Bronchial epithelial cell (primary cell): ENCODE results near the gene PSMC1. TPM values are rescaled to one million over a fixed set of nuclear protein-coding genes. Genes with fewer than 3 reads are reported as not detected.

Source experiments
- DNase-seq: peaks from one replicate; pipeline ENCODE4 v3.0.0-alpha.2; 2010; ENCODE audit warnings: low read depth
- FAIRE-seq: peaks from 2 replicates; lab custom pipeline; 2011; peaks lifted over from hg19 to GRCh38; lab: Jason Lieb, UNC
- H3K27me3 ChIP-seq: 2 replicates; pipeline ENCODE4 v1.5.1; 2011; ENCODE audit warnings: low read length; ENCODE audit not compliant: control insufficient read depth, insufficient read depth
- H3K36me3 ChIP-seq: 2 replicates; pipeline ENCODE4 v1.5.1; 2011; ENCODE audit warnings: low read length; ENCODE audit not compliant: control insufficient read depth, insufficient read depth
- H3K4me3 ChIP-seq: 2 replicates; pipeline ENCODE4 v1.5.1; 2011; ENCODE audit warnings: mild to moderate bottlenecking, low read depth, low read length, control low read depth
- CTCF ChIP-seq: IDR thresholded peaks from 2 replicates; pipeline ENCODE4 v1.5.1; 2011; ENCODE audit warnings: mild to moderate bottlenecking, moderate library complexity, low read length, control low read depth, inconsistent platforms; ENCODE audit not compliant: insufficient read depth, severe bottlenecking
- total RNA-seq: library from RNA; depleted of rRNA; stranded (reverse); fragments of >200 nt; gene quantifications from 2 replicates; pipeline ENCODE4 v1.2.1, GENCODE V29; 2014

Gene PSMC1
- total RNA-seq, 1 donor from 2014 or later = 102 TPM

- TF ChIP-seq CTCF = no peak
- DNase-seq (no peak), FAIRE-seq (no peak)
- Histone ChIP-seq H3K36me3 (peaks cover 2% of the 10 kb centered on the region), H3K27me3 (no peaks in the 10 kb centered on the region), H3K4me3 (no peak overlapping the region)
Observed at GRCh38 chr14:90319634-90320541, 63.5 kb downstream of the PSMC1 start.

GRCh38 chr14:90321891-90322290, 65.5 kb downstream of the PSMC1 start:
- TF ChIP-seq CTCF = no peak
- Histone ChIP-seq H3K36me3 (no peaks in the 10 kb centered on the region), H3K27me3 (no peaks in the 10 kb centered on the region), H3K4me3 (no peak overlapping the region)
- no peak for DNase-seq
- no peak for FAIRE-seq

Other genes with a start within 250 kb of the PSMC1 start
- not detected in 2 replicates for gene KCNK13, start 194.6 kb upstream of the PSMC1 start, total RNA-seq
- 5.8 and 6.1 TPM in 2 replicates for gene NRDE2, start 75.4 kb downstream of the PSMC1 start, total RNA-seq
- 267 and 1,162 TPM in 2 replicates for gene CALM1, start 140.5 kb downstream of the PSMC1 start, total RNA-seq